ENCODE results near the gene ZNF493. TPM values are rescaled to one million over a fixed set of nuclear protein-coding genes. Genes with fewer than 3 reads are reported as not detected.

The ZNF493 gene
- 10 to 100 TPM in 3 of 4 donors, 1 to 10 TPM in 1; 9.2 to 54.2 (median 20.4) TPM for total RNA-seq

- 0% methylated on average over 6 to 8 of the region's 31 CpGs for WGBS, 2 donors (ENCODE audit: low coverage in 1 of 2)
- peaks cover 0 to 10% of the 10 kb centered on the region in 2 donors for H3K36me3 ChIP-seq
- TF ChIP-seq CTCF (IDR thresholded peaks at IDR 0.05), result no peak
- TF ChIP-seq EP300 (IDR thresholded peaks at IDR 0.05), result no peak
- TF ChIP-seq POLR2A (IDR thresholded peaks at IDR 0.05), result peak in 1 of 2 donors; percentile 44
- TF ChIP-seq POLR2AphosphoS5 (IDR thresholded peaks at IDR 0.05), result peak; percentile 77
- no peaks in the 10 kb centered on the region for H3K27me3 ChIP-seq
- peak within 1 kb of the TSS; percentile 83 to 89 (median 84) for H3K27ac ChIP-seq
- peaks cover 3 to 52% (median 7%) of the 10 kb centered on the region in 3 donors for H3K4me1 ChIP-seq
- peak within 1 kb of the TSS; percentile 80 to 100 for H3K4me3 ChIP-seq
- no peaks in the 10 kb centered on the region for H3K9me3 ChIP-seq
- ATAC-seq, result peak; percentile 100
Measured at GRCh38 chr19:21396893-21397572, at the start of gene ZNF493. ZNF493 (plus strand) TSS chr19:21397133; CDS start chr19:21397238, 105 bp downstream.

- Histone ChIP-seq H3K27me3 (no peaks in the 10 kb centered on the region), H3K4me1 (no peaks in the 10 kb centered on the region), H3K36me3 (no peaks in the 10 kb centered on the region), H3K9me3 (no peaks in the 10 kb centered on the region), H3K27ac (no peak overlapping the region), H3K4me3 (no peak overlapping the region)
- ATAC-seq, result no peak
- WGBS, 2 donors (ENCODE audit: low coverage in 1 of 2), result 17 to 64% methylated on average over 1 of the region's 2 CpGs
- TF ChIP-seq EP300 (IDR thresholded peaks at IDR 0.05), result no peak
- TF ChIP-seq POLR2A (IDR thresholded peaks at IDR 0.05), result no peak
- TF ChIP-seq POLR2AphosphoS5 (IDR thresholded peaks at IDR 0.05), result no peak
- TF ChIP-seq CTCF (IDR thresholded peaks at IDR 0.05), result no peak
Measured at GRCh38 chr19:21352830-21353229, 44.1 kb upstream of the ZNF493 start.

- 0% methylated on average over 3 to 12 of the region's 36 CpGs for WGBS, 2 donors (ENCODE audit: low coverage in 1 of 2)
- Histone ChIP-seq H3K36me3 (peaks cover 0 to 12% of the 10 kb centered on the region in 2 donors), H3K4me3 (peak within 1 kb of the TSS; percentile 70 to 77), H3K27me3 (no peaks in the 10 kb centered on the region), H3K9me3 (no peaks in the 10 kb centered on the region), H3K4me1 (peaks cover 0 to 12% (median 0%) of the 10 kb centered on the region in 3 donors), H3K27ac (peak within 1 kb of the TSS; percentile 19 to 88 (median 84))
- TF ChIP-seq CTCF (IDR thresholded peaks at IDR 0.05), result no peak
- TF ChIP-seq POLR2A (IDR thresholded peaks at IDR 0.05), result no peak
- no peak for TF ChIP-seq POLR2AphosphoS5 (IDR thresholded peaks at IDR 0.05)
- TF ChIP-seq EP300 (IDR thresholded peaks at IDR 0.05), result no peak
- ATAC-seq, result peak; percentile 100
Measured at GRCh38 chr19:21358768-21359451, 38.0 kb upstream of the ZNF493 start, which contains the start of gene ZNF738. ZNF738 (plus strand) TSS chr19:21359000; CDS start chr19:21359141, 141 bp downstream.

GRCh38 chr19:21362291-21362690 lies 34.6 kb upstream of the ZNF493 start:
- Histone ChIP-seq H3K36me3 (peaks cover 0 to 30% of the 10 kb centered on the region in 2 donors), H3K27ac (no peak overlapping the region), H3K27me3 (no peaks in the 10 kb centered on the region), H3K4me3 (no peak overlapping the region), H3K9me3 (no peaks in the 10 kb centered on the region), H3K4me1 (peaks cover 0 to 12% (median 0%) of the 10 kb centered on the region in 3 donors)
- ATAC-seq, result no peak
- TF ChIP-seq POLR2A (IDR thresholded peaks at IDR 0.05) (no peak), POLR2AphosphoS5 (IDR thresholded peaks at IDR 0.05) (no peak), CTCF (IDR thresholded peaks at IDR 0.05) (no peak), EP300 (IDR thresholded peaks at IDR 0.05) (no peak)
- WGBS, 2 donors (ENCODE audit: low coverage in 1 of 2), result 78 to 83% methylated on average over 2 to 3 of the region's 3 CpGs

All from gastroesophageal sphincter (tissue), 4 donors.